Progenitor cell of endocrine pancreas (in vitro differentiated cells): ENCODE results near the gene ENAH. TPM values are rescaled to one million over a fixed set of nuclear protein-coding genes. Genes with fewer than 3 reads are reported as not detected.

Source experiments
- DNase-seq: peaks from one replicate; pipeline ENCODE4 v3.0.0; 2021; ENCODE audit warnings: low spot score; ENCODE audit not compliant: unreplicated experiment
- H3K27ac Mint-ChIP-seq: 2 replicates; pipeline ENCODE4 v1.8.0; 2021; ENCODE audit warnings: mild to moderate bottlenecking, moderate library complexity, mixed read lengths
- H3K27me3 Mint-ChIP-seq: 2 replicates; pipeline ENCODE4 v1.8.0; 2021; ENCODE audit warnings: mixed read lengths
- H3K36me3 Mint-ChIP-seq: 2 replicates; pipeline ENCODE4 v1.8.0; 2022; ENCODE audit warnings: mixed read lengths; ENCODE audit not compliant: insufficient read depth
- H3K4me1 Mint-ChIP-seq: 2 replicates; pipeline ENCODE4 v1.8.0; 2021; ENCODE audit warnings: low read depth, mixed read lengths
- H3K4me3 Mint-ChIP-seq: 2 replicates; pipeline ENCODE4 v1.8.0; 2021; ENCODE audit warnings: low read depth, mild to moderate bottlenecking, moderate library complexity, mixed read lengths
- H3K9me3 Mint-ChIP-seq: 2 replicates; pipeline ENCODE4 v1.8.0; 2021; ENCODE audit warnings: low read depth, mixed read lengths
- CTCF ChIP-seq: fragments of 200-600 bp; sonication (generic); IDR thresholded peaks from one replicate; pipeline ENCODE4 v1.5.0; 2021; ENCODE audit warnings: antibody characterized with exemption, mild to moderate bottlenecking; ENCODE audit not compliant: unreplicated experiment
- total RNA-seq: library from RNA; stranded (reverse); gene quantifications from 2 replicates; pipeline ENCODE4 v1.2.1, GENCODE V29; 2021

ENAH gene
- total RNA-seq, 1 donor from 2014 or later, result 217 TPM

GRCh38 chr1:225524570-225524969, 128.4 kb downstream of the ENAH start:
- no peak overlapping the region for H3K4me3 Mint-ChIP-seq
- H3K27me3 Mint-ChIP-seq, result no peaks in the 10 kb centered on the region
- TF ChIP-seq CTCF, result no peak
- no peak for DNase-seq
- peaks cover 2% of the 10 kb centered on the region for H3K4me1 Mint-ChIP-seq
- no peak overlapping the region for H3K27ac Mint-ChIP-seq
- H3K36me3 Mint-ChIP-seq, result peaks cover 8% of the 10 kb centered on the region
- H3K9me3 Mint-ChIP-seq, result no peaks in the 10 kb centered on the region

- Mint-ChIP-seq H3K27ac (no peak overlapping the region), H3K4me1 (peaks cover 2% of the 10 kb centered on the region), H3K9me3 (no peaks in the 10 kb centered on the region), H3K27me3 (no peaks in the 10 kb centered on the region), H3K4me3 (no peak overlapping the region), H3K36me3 (peaks cover 15% of the 10 kb centered on the region)
- no peak for TF ChIP-seq CTCF
- DNase-seq, result no peak
Measured at GRCh38 chr1:225523263-225523950, 129.5 kb downstream of the ENAH start.

GRCh38 chr1:225522588-225523262, 130.2 kb downstream of the ENAH start:
- DNase-seq, result no peak
- TF ChIP-seq CTCF, result no peak
- Mint-ChIP-seq H3K4me1 (peaks cover 2% of the 10 kb centered on the region), H3K27me3 (no peaks in the 10 kb centered on the region), H3K36me3 (peaks cover 16% of the 10 kb centered on the region), H3K27ac (no peak overlapping the region), H3K9me3 (no peaks in the 10 kb centered on the region), H3K4me3 (no peak overlapping the region)

- H3K27ac Mint-ChIP-seq, result peak overlapping the region; percentile 60
- peaks cover 23% of the 10 kb centered on the region for H3K36me3 Mint-ChIP-seq
- no peak overlapping the region for H3K4me3 Mint-ChIP-seq
- H3K27me3 Mint-ChIP-seq, result no peaks in the 10 kb centered on the region
- no peaks in the 10 kb centered on the region for H3K9me3 Mint-ChIP-seq
- no peak for TF ChIP-seq CTCF
- H3K4me1 Mint-ChIP-seq, result peaks cover 2% of the 10 kb centered on the region
- DNase-seq, result no peak
Measured at GRCh38 chr1:225520587-225521227, 132.2 kb downstream of the ENAH start.

- peaks cover 18% of the 10 kb centered on the region for H3K36me3 Mint-ChIP-seq
- H3K9me3 Mint-ChIP-seq, result no peaks in the 10 kb centered on the region
- H3K27ac Mint-ChIP-seq, result peak overlapping the region; percentile 68
- TF ChIP-seq CTCF, result no peak
- H3K27me3 Mint-ChIP-seq, result no peaks in the 10 kb centered on the region
- no peak for DNase-seq
- peaks cover 2% of the 10 kb centered on the region for H3K4me1 Mint-ChIP-seq
- no peak overlapping the region for H3K4me3 Mint-ChIP-seq
Measured at GRCh38 chr1:225519166-225519863, 133.6 kb downstream of the ENAH start.
